Inflammatory macrophage (primary cell): ENCODE measurements around the gene SNRNP70.
A peak's percentile ranks its signal among the peaks of the same experiment; 100 is the strongest.
"Not testable (repeated sequence)": the region's sequence is repeated elsewhere in the genome, so short reads cannot be mapped to it uniquely, and the experiment has no call there.

Experiments used
- DNase-seq, 2 donors: peaks; one replicate each; pipeline ENCODE4 v3.0.0-alpha.2; 2020 to 2022

Gene SNRNP70

DNA sequence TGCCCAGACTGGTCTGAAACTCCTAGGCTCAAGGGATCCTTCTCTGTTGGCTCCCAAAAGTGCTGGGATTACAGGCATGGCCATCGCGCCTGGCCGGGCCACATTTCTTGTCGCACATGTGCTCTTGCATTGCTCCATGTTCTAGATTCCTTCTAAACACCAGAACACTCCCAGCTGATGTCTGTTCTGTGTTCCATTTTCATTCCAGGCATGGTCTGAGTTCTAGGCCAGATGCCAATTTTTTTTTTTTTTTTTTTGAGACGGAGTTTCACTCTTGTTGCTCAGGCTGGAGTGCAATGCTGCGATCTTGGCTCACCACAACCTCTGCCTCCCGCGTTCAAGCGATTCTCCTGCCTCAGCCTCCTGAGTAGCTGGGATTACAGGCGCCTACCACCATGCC is 36.6 kb downstream of the SNRNP70 start:
- not testable (repeated sequence) for DNase-seq

DNA sequence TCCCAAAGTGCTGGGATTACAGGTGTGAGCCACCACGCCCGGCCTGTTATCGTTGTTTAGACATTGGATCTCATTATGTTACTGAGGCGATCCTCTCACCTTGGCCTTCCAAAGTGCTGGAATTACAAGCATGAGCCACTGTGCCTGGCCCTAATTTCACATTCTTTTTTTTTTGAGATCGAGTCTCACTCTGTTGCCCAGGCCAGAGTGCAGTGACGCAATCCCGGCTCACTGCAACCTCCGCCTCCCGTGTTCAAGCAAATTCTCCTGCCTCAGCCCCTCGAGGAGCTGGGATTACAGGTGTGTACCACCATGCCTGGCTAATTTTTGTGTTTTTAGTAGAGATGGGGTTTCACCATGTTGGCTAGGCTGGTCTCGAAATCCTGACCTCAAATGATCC is 38.0 kb downstream of the SNRNP70 start:
- not testable (repeated sequence) for DNase-seq

DNA sequence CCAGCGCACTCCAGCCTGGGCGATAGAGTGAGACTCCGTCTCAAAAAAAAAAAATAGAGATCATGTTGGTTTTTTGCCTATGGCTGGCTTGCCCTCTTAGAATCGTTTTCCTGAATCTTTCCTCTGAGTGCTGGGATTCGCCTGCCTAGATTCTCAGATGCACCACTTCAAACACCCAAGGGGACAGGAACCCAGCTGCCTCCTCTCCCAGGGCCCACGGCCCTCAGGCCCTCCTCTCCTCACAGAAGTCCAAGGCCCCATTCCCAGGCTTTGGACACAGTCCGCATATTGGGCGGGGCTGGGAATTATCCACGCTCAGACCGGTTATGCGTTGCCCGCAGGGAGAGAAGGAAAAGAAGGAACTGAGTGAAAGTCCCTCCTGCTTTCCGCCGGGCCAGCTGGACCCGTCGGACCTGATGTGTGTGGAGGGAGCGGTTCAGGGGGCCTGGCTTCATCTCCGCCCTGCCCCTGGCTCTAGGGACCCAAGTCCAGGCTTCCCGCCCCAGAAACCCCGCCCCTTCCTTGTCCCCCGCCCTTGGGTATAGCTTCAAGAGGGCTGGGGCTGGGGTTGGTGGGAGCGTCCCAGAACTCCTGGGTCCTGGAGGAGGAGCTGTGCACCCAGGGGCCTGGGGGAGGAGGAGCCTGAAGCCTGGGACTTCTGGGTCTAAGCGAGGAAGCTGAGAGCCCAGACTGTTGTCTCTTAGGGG is 39.9 kb downstream of the SNRNP70 start:
- no peak for DNase-seq

DNA sequence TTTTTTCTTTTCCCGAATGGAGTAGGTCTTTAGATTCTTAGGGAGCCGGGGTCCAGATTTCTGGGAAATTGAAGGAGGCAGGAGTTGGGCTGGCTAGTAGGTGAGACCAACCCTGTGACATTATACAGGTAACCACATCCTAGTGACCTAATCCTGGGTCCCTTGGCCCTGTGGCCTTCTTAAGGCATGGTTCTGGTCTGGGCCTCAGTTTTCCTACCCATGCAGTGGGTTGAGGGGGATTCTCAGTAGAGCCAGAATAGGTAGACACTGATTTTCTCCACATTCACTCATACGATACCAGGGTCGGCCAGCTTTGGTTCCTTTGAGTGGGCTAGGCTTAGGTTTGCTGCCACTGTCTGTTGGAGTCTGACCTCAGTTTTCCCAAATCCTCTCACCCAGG is 41.3 kb downstream of the SNRNP70 start:
- DNase-seq: no peak

DNA sequence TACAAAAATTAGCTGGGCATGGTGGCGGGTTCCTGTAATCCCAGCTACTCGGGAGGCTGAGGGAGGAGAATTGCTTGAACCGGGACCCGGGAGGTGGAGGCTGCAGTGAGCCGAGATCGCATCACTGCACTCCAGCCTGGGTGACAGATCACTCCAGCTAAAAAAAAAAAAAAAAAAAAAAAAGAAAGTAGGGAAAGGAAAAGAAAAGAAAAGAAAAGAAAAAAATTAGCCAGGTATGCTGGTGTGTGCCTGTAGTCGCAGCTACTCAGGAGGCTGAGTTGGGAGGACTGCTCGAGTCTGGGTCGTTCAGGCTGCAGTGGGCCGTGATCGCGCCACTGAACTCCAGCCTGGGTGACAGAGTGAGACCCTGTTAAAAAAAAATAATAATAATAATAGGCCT is 42.0 kb downstream of the SNRNP70 start:
- DNase-seq: not testable (repeated sequence)

DNA sequence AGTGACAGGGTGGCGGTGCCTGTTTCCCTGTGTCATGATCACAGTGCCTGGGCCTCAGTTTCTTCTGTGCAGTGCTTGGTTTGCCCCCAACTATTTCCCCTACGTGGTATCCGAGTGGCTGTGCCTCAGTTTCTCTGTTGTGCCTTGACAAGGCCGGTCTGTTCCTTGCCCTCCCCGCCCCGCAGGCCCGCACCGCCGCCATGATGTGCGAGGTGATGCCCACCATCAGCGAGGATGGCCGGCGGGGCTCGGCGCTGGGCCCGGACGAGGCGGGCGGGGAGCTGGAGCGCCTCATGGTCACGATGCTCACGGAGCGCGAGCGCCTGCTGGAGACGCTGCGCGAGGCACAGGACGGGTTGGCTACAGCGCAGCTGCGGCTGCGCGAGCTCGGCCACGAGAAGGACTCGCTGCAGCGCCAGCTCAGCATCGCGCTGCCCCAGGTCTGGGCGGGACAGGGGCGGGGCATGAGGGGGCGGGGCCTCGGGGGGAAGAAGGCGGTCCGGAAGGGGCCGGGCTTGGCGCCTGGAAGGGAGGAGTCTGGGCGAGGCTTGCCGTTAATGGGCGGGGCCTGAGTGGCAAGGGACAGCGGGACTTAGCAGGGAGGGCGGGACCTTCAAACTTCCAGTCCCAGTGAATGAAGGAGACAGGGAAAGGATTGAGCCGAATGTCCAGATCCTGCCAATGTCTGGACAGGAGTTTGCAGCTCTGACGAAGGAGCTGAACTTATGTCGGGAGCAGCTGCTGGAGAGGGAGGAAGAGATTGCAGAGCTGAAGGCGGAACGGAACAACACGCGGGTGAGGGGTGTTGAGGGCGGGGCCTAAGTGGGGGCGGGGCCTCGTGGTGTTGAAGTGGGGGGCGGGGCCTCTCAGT is 42.7 kb downstream of the SNRNP70 start:
- peak; percentile 96 to 97 for DNase-seq

DNA sequence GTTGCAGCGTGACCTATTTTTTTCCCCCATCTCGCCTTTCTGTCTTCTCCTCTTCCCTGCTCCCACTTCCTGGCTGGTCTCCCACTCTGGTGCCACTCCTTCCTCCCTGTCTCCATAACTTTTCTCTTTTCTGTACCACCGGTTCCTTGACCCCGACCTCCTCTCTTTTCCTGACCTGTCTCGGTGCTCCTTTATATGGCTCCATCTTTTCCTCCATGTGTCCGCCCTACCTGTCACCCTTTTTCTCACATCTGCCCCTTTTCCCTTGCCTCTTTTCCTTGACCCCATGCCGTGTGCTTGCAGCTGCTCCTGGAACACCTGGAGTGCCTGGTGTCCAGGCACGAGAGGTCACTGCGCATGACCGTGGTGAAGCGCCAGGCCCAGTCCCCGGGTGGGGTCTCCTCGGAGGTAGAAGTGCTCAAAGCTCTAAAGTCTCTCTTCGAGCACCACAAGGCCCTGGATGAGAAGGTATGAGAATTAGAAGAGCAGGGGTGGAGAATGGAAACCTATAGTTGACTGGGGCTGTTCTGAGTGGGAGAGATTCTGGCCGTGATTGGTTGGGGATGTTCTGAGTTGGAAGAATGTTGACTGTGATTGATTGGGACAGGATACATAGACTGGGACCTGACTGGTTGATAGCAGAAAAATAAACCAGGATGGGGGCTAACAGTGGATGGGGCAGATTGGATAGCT is 43.4 kb downstream of the SNRNP70 start:
- no peak for DNase-seq

DNA sequence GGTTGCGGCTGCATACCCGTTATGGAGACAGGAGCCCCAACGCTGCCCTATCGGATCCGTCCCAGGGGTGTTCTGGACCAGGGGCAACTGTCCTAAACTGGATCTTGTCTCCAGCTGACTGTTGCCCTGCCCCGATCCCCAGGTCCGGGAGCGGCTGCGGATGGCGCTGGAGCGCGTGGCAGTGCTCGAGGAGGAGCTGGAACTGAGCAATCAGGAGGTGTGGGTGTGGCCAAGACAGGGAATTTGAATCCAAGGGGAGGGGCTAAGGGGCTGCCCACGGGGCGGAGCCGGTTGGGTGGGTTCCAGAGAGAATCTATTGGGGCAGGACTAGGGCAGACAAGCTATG is 44.0 kb downstream of the SNRNP70 start:
- no peak for DNase-seq

DNA sequence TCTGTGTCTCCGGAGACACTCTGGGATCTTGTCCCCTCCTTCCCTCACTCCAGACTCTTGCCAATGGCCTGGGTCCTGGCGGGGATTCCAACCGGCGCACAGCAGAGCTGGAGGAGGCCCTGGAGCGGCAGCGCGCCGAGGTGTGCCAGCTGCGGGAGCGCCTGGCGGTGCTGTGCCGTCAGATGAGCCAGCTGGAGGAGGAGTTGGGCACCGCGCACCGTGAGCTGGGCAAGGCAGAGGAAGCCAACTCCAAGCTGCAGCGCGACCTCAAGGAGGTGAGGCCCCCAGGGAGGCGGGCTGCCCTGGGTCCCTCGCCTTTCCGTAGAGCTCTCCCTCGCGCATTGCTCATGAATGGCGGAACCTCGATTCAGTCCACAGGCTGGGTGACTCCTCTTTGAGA is 45.1 kb downstream of the SNRNP70 start:
- no peak for DNase-seq

DNA sequence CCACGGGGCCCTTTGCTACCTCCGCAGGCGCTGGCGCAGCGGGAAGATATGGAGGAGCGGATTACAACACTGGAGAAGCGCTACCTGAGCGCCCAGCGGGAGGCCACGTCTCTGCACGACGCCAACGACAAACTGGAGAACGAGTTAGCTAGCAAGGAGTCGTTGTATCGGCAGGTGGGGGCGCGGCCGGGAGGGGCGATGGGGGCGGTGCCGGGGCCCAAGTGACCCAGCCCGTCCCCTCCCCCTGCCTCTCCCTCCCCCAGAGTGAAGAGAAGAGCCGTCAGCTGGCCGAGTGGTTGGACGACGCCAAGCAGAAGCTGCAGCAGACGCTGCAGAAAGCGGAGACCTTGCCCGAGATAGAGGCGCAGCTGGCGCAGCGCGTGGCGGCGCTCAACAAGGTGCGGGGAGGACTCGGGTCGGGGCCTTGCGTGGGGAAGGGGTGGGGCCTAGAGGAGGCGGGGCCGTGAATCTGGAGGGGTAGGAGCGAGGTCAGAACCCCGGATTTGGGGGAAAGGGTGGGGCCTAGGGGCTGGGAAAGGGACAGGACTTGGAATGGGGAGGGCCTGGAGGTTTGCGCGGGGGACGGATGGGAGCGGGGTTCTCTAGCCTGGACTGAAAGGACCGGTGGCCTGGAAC is 47.8 kb downstream of the SNRNP70 start:
- no peak for DNase-seq

DNA sequence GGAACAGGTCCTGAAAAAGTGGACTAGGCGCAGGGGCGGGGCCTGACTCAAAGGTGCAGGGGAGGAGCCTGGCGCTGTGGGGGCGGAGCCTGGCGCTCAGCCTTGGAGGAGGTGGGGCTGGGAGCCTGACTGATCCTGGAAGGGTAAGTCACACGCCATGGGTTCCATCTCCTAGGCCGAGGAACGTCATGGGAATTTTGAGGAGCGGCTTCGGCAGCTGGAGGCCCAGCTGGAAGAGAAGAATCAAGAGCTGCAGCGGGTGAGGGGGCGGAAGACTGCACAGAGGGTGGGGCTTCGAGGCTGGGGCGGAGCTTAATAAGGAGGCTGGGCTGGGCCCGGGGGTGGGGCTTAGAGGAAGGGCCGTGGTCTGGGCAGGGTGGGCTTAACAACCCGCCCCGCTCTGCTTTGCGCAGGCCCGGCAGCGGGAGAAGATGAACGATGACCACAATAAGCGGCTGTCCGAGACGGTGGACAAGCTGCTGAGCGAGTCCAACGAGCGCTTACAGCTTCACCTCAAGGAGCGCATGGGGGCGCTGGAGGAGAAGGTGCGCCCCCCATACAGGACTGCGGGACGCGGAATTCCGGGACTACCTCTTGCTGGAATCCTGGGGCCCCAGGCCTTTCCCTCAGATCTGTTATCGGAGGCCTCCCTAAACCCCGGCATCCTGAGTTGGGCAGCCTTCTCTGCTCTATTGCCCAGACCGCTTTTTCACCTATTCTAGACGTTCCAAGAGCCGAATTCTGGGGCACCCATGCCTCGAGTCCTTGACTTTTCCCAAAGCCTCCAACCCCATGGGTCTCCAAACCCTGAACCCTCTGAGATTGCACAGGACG is 48.6 kb downstream of the SNRNP70 start:
- DNase-seq: peak; percentile 13 to 26

DNA sequence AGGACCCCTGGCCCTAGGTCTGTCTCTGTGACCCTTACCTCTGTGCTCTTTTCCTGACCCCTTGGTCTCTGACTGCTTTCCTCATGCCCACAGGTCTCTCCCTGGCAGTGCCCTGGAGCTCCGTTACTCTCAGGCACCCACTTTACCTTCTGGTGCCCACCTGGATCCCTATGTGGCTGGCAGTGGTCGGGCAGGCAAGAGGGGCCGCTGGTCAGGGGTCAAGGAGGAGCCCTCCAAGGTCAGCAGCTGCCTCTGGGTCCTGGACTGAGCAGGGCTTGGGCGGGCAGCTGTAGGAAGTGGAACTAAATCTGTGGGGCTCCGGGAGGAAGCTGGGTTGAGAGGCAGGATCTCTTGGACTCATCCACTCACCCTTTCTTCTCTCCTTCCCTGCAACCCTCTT is 50.4 kb downstream of the SNRNP70 start:
- no peak for DNase-seq

DNA sequence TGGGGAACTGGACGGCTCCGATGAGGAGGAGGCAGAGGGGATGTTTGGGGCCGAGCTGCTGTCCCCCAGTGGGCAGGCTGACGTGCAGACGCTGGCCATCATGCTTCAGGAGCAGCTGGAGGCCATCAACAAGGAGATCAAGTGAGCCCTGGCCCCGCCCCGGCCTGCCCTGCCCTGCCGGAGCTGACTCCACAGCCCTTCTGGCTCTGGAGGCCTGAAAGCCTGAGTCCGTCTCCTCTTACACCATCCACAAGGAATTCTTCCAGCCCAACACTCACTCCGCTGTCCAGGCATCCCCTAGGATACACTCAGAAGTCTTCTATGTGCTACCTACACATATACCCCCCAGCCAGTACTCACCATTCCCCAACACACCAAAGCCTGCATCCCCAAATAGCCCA is 51.5 kb downstream of the SNRNP70 start:
- no peak for DNase-seq

DNA sequence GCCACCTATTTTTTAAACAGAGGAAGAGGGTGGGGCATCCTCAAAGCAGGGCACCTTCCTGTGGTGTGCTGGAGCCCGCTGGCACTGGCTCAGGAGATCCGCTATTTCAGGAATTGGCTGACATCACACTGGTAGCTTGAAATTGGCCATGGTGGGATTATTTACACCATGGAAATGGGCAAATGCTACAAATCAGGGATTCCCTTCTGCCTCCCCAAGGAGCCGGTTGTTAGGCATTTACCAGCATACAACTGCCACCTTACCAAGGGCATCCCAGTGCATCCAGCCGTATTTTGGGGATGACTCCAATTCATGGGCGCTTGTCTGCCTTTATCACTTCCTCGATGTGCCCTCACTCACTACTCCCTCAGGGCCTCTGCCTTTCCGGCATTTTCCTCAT is 55.7 kb downstream of the SNRNP70 start:
- no peak for DNase-seq

DNA sequence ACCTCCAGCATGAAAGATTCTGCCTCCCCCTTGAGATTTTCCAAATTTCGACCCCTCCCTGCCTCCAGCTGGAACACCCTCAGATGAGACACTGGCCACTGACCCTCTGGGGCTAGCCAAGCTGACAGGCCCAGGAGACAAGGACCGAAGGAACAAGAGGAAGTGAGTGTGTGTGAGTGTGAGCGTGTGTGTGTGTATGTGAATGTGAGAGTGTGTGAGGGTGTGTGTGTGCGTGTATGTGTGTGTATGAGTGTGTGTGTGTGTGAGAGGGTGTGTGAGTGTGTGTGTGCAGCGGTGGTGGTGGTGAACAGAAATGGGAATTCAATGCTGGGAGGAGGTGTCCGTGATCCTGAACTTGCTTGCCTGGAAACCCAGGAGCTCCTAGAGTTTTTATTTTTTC is 56.1 kb downstream of the SNRNP70 start:
- DNase-seq: no peak

DNA sequence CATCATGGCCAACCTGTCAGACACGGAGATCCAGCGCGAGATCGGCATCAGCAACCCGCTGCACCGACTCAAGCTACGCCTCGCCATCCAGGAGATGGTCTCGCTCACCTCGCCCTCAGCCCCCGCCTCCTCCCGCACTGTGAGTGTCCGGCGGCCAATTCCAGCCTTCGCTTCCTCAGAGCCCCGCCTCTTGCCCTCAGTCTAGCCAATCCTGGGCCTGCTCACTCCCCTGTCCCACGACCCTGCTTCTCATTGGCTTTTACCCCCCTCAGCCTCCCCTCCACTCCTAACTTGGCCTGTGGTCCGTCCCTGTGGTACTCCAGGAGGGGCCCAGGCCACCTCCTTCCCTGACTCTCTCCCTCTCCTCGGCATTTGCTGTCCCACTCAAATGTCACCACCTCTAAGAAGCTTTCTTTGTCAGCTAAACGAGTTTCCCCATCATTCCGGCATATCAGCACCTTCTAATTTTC is 57.6 kb downstream of the SNRNP70 start:
- peak; percentile 46 to 54 for DNase-seq

DNA sequence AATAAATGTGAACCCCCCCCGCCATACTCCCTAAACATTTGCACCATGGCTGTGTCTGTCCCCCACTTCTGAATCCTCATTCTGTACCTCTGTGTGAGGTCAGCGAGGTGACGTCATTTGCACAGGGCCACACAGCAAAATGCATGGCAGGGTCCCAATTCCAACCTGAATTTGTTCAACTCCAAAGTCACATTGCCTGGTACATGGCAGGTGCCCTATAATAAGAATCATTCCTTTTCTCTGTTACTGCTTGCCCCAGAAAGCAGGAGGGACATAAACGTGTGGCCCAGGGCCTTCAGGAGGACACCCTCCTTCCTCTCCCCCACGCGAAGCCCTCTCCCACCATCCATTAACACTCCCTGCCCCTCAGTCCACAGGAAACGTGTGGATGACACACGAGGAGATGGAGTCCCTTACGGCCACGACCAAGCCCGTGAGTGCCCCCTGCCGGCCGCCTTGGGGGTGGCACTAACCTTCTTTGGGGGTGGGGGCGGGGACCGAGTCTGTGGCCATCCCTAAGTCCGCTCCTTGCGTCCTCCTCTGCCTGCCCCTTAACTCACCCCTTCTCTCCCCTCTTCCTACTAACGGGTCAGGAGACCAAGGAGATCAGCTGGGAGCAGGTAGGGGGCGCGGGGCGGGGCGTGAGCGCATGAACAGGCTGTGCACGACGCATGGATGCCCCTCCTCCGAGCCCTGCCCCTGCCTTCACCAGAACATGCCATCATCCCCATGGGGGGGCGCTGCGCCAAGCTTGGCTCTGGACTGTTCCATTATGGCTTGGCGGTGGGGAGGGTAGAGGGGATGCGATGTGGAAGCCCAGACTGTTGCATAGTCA is 60.5 kb downstream of the SNRNP70 start:
- peak; percentile 69 to 70 for DNase-seq

DNA sequence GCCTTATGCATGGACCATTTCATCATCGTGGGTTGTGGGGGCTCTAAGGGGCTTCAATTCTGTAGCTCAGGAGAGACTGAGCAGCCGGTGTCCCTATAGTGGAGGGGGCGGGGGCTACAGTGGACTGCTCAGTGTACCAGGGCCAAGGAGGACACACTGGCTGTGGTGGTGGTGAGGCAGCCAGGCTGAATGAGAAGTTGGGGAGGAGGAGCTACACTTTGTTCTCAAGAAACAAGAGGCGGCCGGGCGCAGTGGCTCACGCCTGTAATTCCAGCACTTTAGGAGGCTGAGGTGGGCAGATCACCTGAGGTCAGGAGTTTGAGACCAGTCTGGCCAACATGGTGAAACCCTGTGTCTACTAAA is 61.1 kb downstream of the SNRNP70 start:
- DNase-seq: not testable (repeated sequence)

DNA sequence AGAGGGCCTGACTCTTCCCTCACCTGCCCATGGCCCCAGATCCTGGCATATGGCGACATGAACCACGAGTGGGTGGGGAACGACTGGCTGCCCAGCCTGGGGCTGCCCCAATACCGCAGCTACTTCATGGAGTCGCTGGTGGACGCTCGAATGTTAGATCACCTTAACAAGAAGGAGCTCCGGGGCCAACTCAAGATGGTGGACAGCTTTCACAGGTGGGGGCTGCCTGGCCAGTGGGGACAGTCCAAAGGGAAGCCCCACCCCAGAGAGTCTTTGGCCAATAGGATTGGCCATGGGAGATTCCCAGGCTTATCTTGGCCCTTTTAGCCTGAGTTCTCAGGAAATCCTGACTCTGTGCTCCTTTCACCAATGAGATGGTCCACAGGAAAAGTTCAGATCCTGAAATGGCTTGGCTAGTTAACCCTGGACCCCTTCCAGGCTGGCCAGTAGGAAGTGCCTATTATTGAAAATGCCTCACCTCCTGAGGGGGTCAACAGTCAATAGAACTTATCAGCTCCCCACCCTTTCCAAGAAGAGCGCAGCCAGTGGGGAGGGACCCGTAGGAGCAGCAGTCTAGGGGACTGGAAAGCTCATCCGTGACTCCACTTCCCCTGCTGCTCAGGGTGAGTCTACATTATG is 62.9 kb downstream of the SNRNP70 start:
- DNase-seq: no peak

DNA sequence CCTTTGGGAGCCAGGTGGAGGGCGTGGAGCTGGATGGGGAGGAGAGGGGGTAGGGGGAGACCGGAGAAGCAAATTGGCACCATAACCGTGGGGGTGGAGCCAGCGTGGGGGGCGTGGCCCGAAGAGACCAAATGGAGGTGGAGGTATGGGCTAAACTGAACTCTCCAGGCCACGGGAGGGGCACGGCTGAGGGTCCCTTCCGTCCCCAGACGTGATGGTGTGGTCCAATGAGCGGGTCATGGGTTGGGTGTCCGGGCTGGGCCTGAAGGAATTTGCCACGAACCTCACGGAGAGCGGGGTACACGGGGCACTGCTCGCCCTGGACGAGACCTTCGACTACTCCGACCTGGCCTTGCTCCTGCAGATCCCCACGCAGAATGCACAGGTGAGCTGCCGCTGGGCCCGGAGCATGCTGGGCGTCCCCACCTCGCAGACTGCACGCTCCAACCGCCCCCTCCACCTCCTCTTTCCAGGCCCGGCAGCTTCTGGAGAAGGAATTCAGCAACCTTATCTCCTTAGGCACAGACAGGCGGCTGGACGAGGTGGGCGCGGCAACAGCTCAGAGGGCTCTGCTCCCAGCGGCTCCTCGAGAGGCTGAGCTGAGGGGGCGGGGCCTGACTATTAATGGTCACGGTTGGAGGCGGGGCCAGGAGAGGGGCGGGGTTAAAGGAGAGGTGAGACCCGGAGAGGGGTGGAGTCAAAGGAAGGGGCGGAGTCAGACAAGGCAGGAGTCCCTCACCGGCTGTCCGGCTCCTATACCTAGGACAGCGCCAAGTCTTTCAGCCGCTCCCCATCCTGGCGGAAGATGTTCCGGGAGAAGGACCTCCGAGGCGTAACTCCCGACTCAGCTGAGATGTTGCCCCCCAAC is 63.8 kb downstream of the SNRNP70 start:
- DNase-seq: peak; percentile 67 to 77
